Activated T-helper 17 cell treated with anti-CD3 and anti-CD28 coated beads, Interleukin-2, amount 50 U/mL, for 72 hours (primary cell): Measurements from ENCODE around the gene ANXA6. TPM values are rescaled to one million over a fixed set of nuclear protein-coding genes. Genes with fewer than 3 reads are reported as not detected.

Experiments used
- ATAC-seq: fragments of 150-1000 bp; cut with Tn5 transposase; replicated peaks from 2 replicates; pipeline ENCODE4 v1.10.0; 2021; ENCODE audit warnings: mild to moderate bottlenecking, moderate library complexity
- H3K27ac Mint-ChIP-seq: one replicate; pipeline ENCODE4 v1.8.0; 2022; ENCODE audit warnings: mixed read lengths
- H3K27me3 Mint-ChIP-seq: one replicate; pipeline ENCODE4 v1.8.0; 2022; ENCODE audit warnings: mixed read lengths
- H3K36me3 Mint-ChIP-seq: one replicate; pipeline ENCODE4 v1.8.0; 2022; ENCODE audit warnings: low read depth, mild to moderate bottlenecking, mixed read lengths
- H3K4me1 Mint-ChIP-seq: one replicate; pipeline ENCODE4 v1.8.0; 2022; ENCODE audit warnings: mixed read lengths
- H3K4me3 Mint-ChIP-seq: one replicate; pipeline ENCODE4 v1.8.0; 2022; ENCODE audit warnings: mild to moderate bottlenecking, mixed read lengths
- H3K9me3 Mint-ChIP-seq: one replicate; pipeline ENCODE4 v1.8.0; 2022; ENCODE audit warnings: mixed read lengths
- total RNA-seq, 2 donors: library from RNA; stranded (reverse); gene quantifications; one replicate each; pipeline ENCODE4 v1.2.3, GENCODE V29; 2022

ANXA6 gene
- total RNA-seq, 2 donors from 2014 or later: 432 to 559 TPM

GRCh38 chr5:151138114-151138513 is 19.5 kb downstream of the ANXA6 start:
- Mint-ChIP-seq H3K27me3 (no peaks in the 10 kb centered on the region), H3K9me3 (no peaks in the 10 kb centered on the region), H3K27ac (peak overlapping the region; percentile 44), H3K4me1 (peaks cover 71% of the 10 kb centered on the region), H3K36me3 (peaks cover 98% of the 10 kb centered on the region), H3K4me3 (no peak overlapping the region)
- ATAC-seq: no peak

- Mint-ChIP-seq H3K4me1 (peaks cover 69% of the 10 kb centered on the region), H3K4me3 (no peak overlapping the region), H3K27ac (peak overlapping the region; percentile 44), H3K36me3 (peaks cover 98% of the 10 kb centered on the region), H3K27me3 (no peaks in the 10 kb centered on the region), H3K9me3 (no peaks in the 10 kb centered on the region)
- ATAC-seq: no peak
Measured at GRCh38 chr5:151137067-151137825, 20.3 kb downstream of the ANXA6 start.

- Mint-ChIP-seq H3K9me3 (no peaks in the 10 kb centered on the region), H3K4me1 (peaks cover 66% of the 10 kb centered on the region), H3K27ac (peak overlapping the region; percentile 49), H3K4me3 (no peak overlapping the region), H3K36me3 (peaks cover 100% of the 10 kb centered on the region), H3K27me3 (no peaks in the 10 kb centered on the region)
- ATAC-seq: no peak
Measured at GRCh38 chr5:151134228-151134627, 23.4 kb downstream of the ANXA6 start.

- Mint-ChIP-seq H3K9me3 (no peaks in the 10 kb centered on the region), H3K4me3 (peak overlapping the region; percentile 1), H3K4me1 (peaks cover 64% of the 10 kb centered on the region), H3K27ac (peak overlapping the region; percentile 49), H3K27me3 (no peaks in the 10 kb centered on the region), H3K36me3 (peaks cover 100% of the 10 kb centered on the region)
- no peak for ATAC-seq
Measured at GRCh38 chr5:151132963-151133362, 24.6 kb downstream of the ANXA6 start.

GRCh38 chr5:151130922-151131891 is 26.4 kb downstream of the ANXA6 start:
- Mint-ChIP-seq H3K4me1 (peaks cover 67% of the 10 kb centered on the region), H3K27ac (peak overlapping the region; percentile 81), H3K27me3 (no peaks in the 10 kb centered on the region), H3K36me3 (peaks cover 100% of the 10 kb centered on the region), H3K4me3 (peak overlapping the region; percentile 34), H3K9me3 (no peaks in the 10 kb centered on the region)
- ATAC-seq: peak; percentile 69

- Mint-ChIP-seq H3K9me3 (no peaks in the 10 kb centered on the region), H3K4me1 (peaks cover 66% of the 10 kb centered on the region), H3K4me3 (no peak overlapping the region), H3K27me3 (no peaks in the 10 kb centered on the region), H3K36me3 (peaks cover 100% of the 10 kb centered on the region), H3K27ac (peak overlapping the region; percentile 81)
- ATAC-seq: no peak
Measured at GRCh38 chr5:151130235-151130921, 27.2 kb downstream of the ANXA6 start.

GRCh38 chr5:151128817-151129216 is 28.8 kb downstream of the ANXA6 start:
- Mint-ChIP-seq H3K36me3 (peaks cover 100% of the 10 kb centered on the region), H3K27ac (peak overlapping the region; percentile 81), H3K27me3 (no peaks in the 10 kb centered on the region), H3K4me1 (peaks cover 60% of the 10 kb centered on the region), H3K9me3 (no peaks in the 10 kb centered on the region), H3K4me3 (peak overlapping the region; percentile 59)
- peak; percentile 60 for ATAC-seq

- H3K36me3 Mint-ChIP-seq: peaks cover 100% of the 10 kb centered on the region
Measured at GRCh38 chr5:151127926-151128325, 29.7 kb downstream of the ANXA6 start.

GRCh38 chr5:151126199-151126645 is 31.4 kb downstream of the ANXA6 start:
- peaks cover 41% of the 10 kb centered on the region for H3K4me1 Mint-ChIP-seq
- ATAC-seq: peak; percentile 50
- H3K36me3 Mint-ChIP-seq: peaks cover 100% of the 10 kb centered on the region
- no peaks in the 10 kb centered on the region for H3K9me3 Mint-ChIP-seq
- peak overlapping the region; percentile 59 for H3K4me3 Mint-ChIP-seq
- no peaks in the 10 kb centered on the region for H3K27me3 Mint-ChIP-seq
- H3K27ac Mint-ChIP-seq: peak overlapping the region; percentile 70

More at GRCh38 chr5:151127926-151128325, 29.7 kb downstream of the ANXA6 start:
- Mint-ChIP-seq H3K27me3 (no peaks in the 10 kb centered on the region), H3K9me3 (no peaks in the 10 kb centered on the region), H3K27ac (peak overlapping the region; percentile 70), H3K4me1 (peaks cover 51% of the 10 kb centered on the region), H3K4me3 (peak overlapping the region; percentile 59)
- ATAC-seq: no peak

- H3K4me1 Mint-ChIP-seq: peaks cover 40% of the 10 kb centered on the region
- peak overlapping the region; percentile 59 for H3K4me3 Mint-ChIP-seq
- ATAC-seq: peak; percentile 5
- H3K36me3 Mint-ChIP-seq: peaks cover 100% of the 10 kb centered on the region
- peak overlapping the region; percentile 70 for H3K27ac Mint-ChIP-seq
- no peaks in the 10 kb centered on the region for H3K27me3 Mint-ChIP-seq
- H3K9me3 Mint-ChIP-seq: no peaks in the 10 kb centered on the region
Measured at GRCh38 chr5:151125421-151125820, 32.2 kb downstream of the ANXA6 start.

GRCh38 chr5:151123897-151124751 is 33.5 kb downstream of the ANXA6 start:
- Mint-ChIP-seq H3K27ac (peak overlapping the region; percentile 70), H3K9me3 (no peaks in the 10 kb centered on the region), H3K36me3 (peaks cover 100% of the 10 kb centered on the region), H3K4me1 (peaks cover 38% of the 10 kb centered on the region), H3K4me3 (no peak overlapping the region), H3K27me3 (no peaks in the 10 kb centered on the region)
- peak; percentile 45 for ATAC-seq

GRCh38 chr5:151122828-151123227 is 34.8 kb downstream of the ANXA6 start:
- Mint-ChIP-seq H3K27ac (no peak overlapping the region), H3K27me3 (no peaks in the 10 kb centered on the region)
- no peak for ATAC-seq

GRCh38 chr5:151121665-151122064 is 35.9 kb downstream of the ANXA6 start:
- ATAC-seq: no peak
- Mint-ChIP-seq H3K27me3 (no peaks in the 10 kb centered on the region), H3K9me3 (no peaks in the 10 kb centered on the region), H3K27ac (peak overlapping the region; percentile 69), H3K4me3 (no peak overlapping the region), H3K4me1 (peaks cover 18% of the 10 kb centered on the region), H3K36me3 (peaks cover 100% of the 10 kb centered on the region)

More at GRCh38 chr5:151122828-151123227, 34.8 kb downstream of the ANXA6 start:
- H3K4me1 Mint-ChIP-seq: peaks cover 28% of the 10 kb centered on the region
- no peak overlapping the region for H3K4me3 Mint-ChIP-seq
- no peaks in the 10 kb centered on the region for H3K9me3 Mint-ChIP-seq
- H3K36me3 Mint-ChIP-seq: peaks cover 100% of the 10 kb centered on the region
